HepG2 (cell line): ENCODE results near the gene LYSMD1. TPM values are rescaled to one million over a fixed set of nuclear protein-coding genes. Genes with fewer than 3 reads are reported as not detected.
A peak's percentile ranks its signal among the peaks of the same experiment; 100 is the strongest.

Source experiments
- ATAC-seq: fragments of 200-7000 bp; cut with Tn5 transposase; 3 replicates; pipeline ENCODE4 v1.9.1; 2020; ENCODE audit warnings: mild to moderate bottlenecking, moderate library complexity
- BruUV-seq: library from RNA; stranded (reverse); fragments of 400-500 nt; replicated peaks from 2 replicates; lab custom pipeline; 2021; lab: Mats Ljungman, UMichigan
- CTCF ChIA-PET: fragments of 300-600 bp; formaldehyde crosslinking; extraction: SDS; loops from one replicate; lab custom pipeline; 2021; ENCODE audit warnings: low total read pairs, inconsistent platforms, low intra/inter-chr PET ratio; lab: Yijun Ruan, JAX
- POLR2A ChIA-PET: fragments of 350-600 bp; sonication (Branson Sonifier 250); formaldehyde crosslinking; loops from one replicate; lab custom pipeline; 2020; ENCODE audit warnings: antibody characterized with exemption, inconsistent platforms; lab: Yijun Ruan, JAX
- DNase-seq: peaks from one replicate; pipeline ENCODE4 v3.0.0-alpha.2; 2015; ENCODE audit warnings: low spot score
- FAIRE-seq: peaks from 3 replicates; lab custom pipeline; 2011; peaks lifted over from hg19 to GRCh38; lab: Jason Lieb, UNC
- H2AFZ ChIP-seq: one replicate; pipeline ENCODE4 v1.6.1; 2011; ENCODE audit warnings: low read length, inconsistent platforms
- H3K27ac ChIP-seq: fragments of 300-600 bp; 3 replicates; pipeline ENCODE4 v1.8.0; 2011; ENCODE audit warnings: mixed run types, mild to moderate bottlenecking, mixed read lengths, low read length, inconsistent platforms; ENCODE audit not compliant: insufficient read depth; ENCODE audit errors: extremely low read length
- H3K27me3 ChIP-seq, 2 experiments: fragments of 200-600 bp in 1 of 2; 2 replicates in 1 of 2; 3 replicates in 1 of 2; pipeline versions ENCODE4 v1.6.0 to v1.8.0; 2011; ENCODE audit warnings: low read length in 2 of 2, mild to moderate bottlenecking in 2 of 2, moderate library complexity in 2 of 2, inconsistent platforms in 1 of 2; ENCODE audit not compliant: insufficient read depth in 2 of 2, control insufficient read depth in 1 of 2
- H3K36me3 ChIP-seq, 2 experiments: fragments of 200-600 bp in 1 of 2; replicated peaks in 1 of 2; 2 replicates in 1 of 2; 3 replicates in 1 of 2; pipeline versions ENCODE4 v1.5.1 to v1.8.0; 2011; ENCODE audit warnings: low read length in 2 of 2, inconsistent platforms in 1 of 2; ENCODE audit not compliant: insufficient read depth in 2 of 2, control insufficient read depth in 1 of 2
- H3K4me1 ChIP-seq: 2 replicates; pipeline ENCODE4 v1.5.1; 2012; ENCODE audit warnings: low read length, inconsistent platforms; ENCODE audit not compliant: insufficient read depth
- H3K4me2 ChIP-seq: 2 replicates; pipeline ENCODE4 v1.6.0; 2011; ENCODE audit warnings: low read depth, low read length, inconsistent platforms
- H3K4me3 ChIP-seq, 3 experiments: fragments of 200-600 bp in 1 of 3; sonication (generic), shearing (Covaris generic) in 1 of 3; replicated peaks in 1 of 3; 2 replicates each; pipeline ENCODE4 v1.5.1; 2011 to 2016; ENCODE audit warnings: low read length in 3 of 3, inconsistent platforms in 2 of 3, low read depth in 2 of 3, mild to moderate bottlenecking in 2 of 3, control low read depth in 1 of 3, mixed read lengths in 1 of 3; ENCODE audit not compliant: insufficient read depth in 1 of 3
- H3K79me2 ChIP-seq: one replicate; pipeline ENCODE4 v1.6.1; 2011; ENCODE audit warnings: low read length, inconsistent platforms; ENCODE audit not compliant: insufficient read depth
- H3K9ac ChIP-seq: 2 replicates; pipeline ENCODE4 v1.6.0; 2011; ENCODE audit warnings: mild to moderate bottlenecking, low read depth, low read length, inconsistent platforms; ENCODE audit not compliant: insufficient read depth
- H3K9me3 ChIP-seq: 2 replicates; pipeline ENCODE4 v1.5.1; 2012; ENCODE audit warnings: mild to moderate bottlenecking, low read length
- H4K20me1 ChIP-seq: 2 replicates; pipeline ENCODE4 v1.6.0; 2011; ENCODE audit warnings: inconsistent platforms, mild to moderate bottlenecking, low read length, moderate library complexity; ENCODE audit not compliant: insufficient read depth
- E2F5 ChIP-seq: sonication (generic); formaldehyde crosslinking; conservative IDR thresholded peaks from 2 replicates; pipeline ENCODE4 v1.4.0; 2020; ENCODE audit warnings: missing genetic modification reagents
- ISL2 ChIP-seq: sonication (generic); formaldehyde crosslinking; IDR thresholded peaks from 2 replicates; pipeline ENCODE4 v1.5.0; 2020; ENCODE audit warnings: missing genetic modification reagents
- MEIS1 ChIP-seq: sonication (generic); formaldehyde crosslinking; IDR thresholded peaks from 2 replicates; pipeline ENCODE4 v1.9.0; 2021; ENCODE audit warnings: mild to moderate bottlenecking, missing genetic modification reagents, moderate library complexity, borderline replicate concordance
- PLSCR1 ChIP-seq: sonication (generic); formaldehyde crosslinking; IDR thresholded peaks from 2 replicates; pipeline ENCODE4 v1.5.0; 2020; ENCODE audit warnings: missing genetic modification reagents, mild to moderate bottlenecking, borderline replicate concordance
- PRPF4 ChIP-seq: fragments of 200-400 bp; formaldehyde crosslinking; IDR thresholded peaks from 2 replicates; pipeline ENCODE4 v1.6.1; 2016; ENCODE audit warnings: low read length, low read depth; ENCODE audit not compliant: poor library complexity, severe bottlenecking
- RBFOX2 ChIP-seq: fragments of 200-400 bp; formaldehyde crosslinking; IDR thresholded peaks from 2 replicates; pipeline ENCODE4 v1.6.1; 2017; ENCODE audit warnings: low read depth, mild to moderate bottlenecking, low read length
- SMAD1 ChIP-seq: sonication (generic); formaldehyde crosslinking; IDR thresholded peaks from 2 replicates; pipeline ENCODE4 v1.4.0; 2020; ENCODE audit warnings: missing genetic modification reagents, low read depth, mild to moderate bottlenecking, borderline replicate concordance
- ZBTB34 ChIP-seq: sonication (generic); formaldehyde crosslinking; IDR thresholded peaks from 2 replicates; pipeline ENCODE4 v1.8.0; 2022; ENCODE audit warnings: mild to moderate bottlenecking, missing genetic modification reagents
- ZNF24 ChIP-seq: fragments of 450-650 bp; IDR thresholded peaks from 2 replicates; pipeline ENCODE4 v1.6.1; 2017; ENCODE audit warnings: antibody characterized with exemption, mild to moderate bottlenecking
- ZNF597 ChIP-seq: sonication (generic); formaldehyde crosslinking; IDR thresholded peaks from 2 replicates; pipeline ENCODE4 v1.5.0; 2020; ENCODE audit warnings: missing genetic modification reagents
- WGBS: methylation state at CpG from one replicate; pipeline ENCODE4 v1.1.6; 2017; ENCODE audit warnings: low lambda C conversion rate; 5-methylcytosine and 5-hydroxymethylcytosine counted together
- in situ Hi-C: cut with HindIII; loops from 2 replicates; pipeline ENCODE4 v1.10.0; 2017; ENCODE audit warnings: low pct_unique_long_range_greater_than_20kb; ENCODE audit not compliant: extremely low pct_ligation_motif_present
- intact Hi-C: fragments of 100-400 bp; cut with micrococcal nuclease; formaldehyde crosslinking; loops from one replicate; pipeline ENCODE4 v1.10.0; 2022; ENCODE audit not compliant: unreplicated experiment
- polyA plus RNA-seq, 8 experiments: library from polyadenylated mRNA; depleted of rRNA in 3 of 8; stranded (reverse) in 7 of 8; unstranded in 1 of 8; fragments of >200 nt; fragmentation: Illumina TruSeq in 4 of 8; extraction: Trizol in 4 of 8; gene quantifications; 2 replicates each; pipeline versions ENCODE4 v1.2.1 to v1.2.3, GENCODE V29; 2011 to 2016; ENCODE audit warnings: low read depth in 4 of 8, missing spikeins in 1 of 8, mixed read lengths in 1 of 8; ENCODE audit not compliant: insufficient read depth in 1 of 8
- total RNA-seq, 5 experiments: library from RNA; depleted of rRNA; stranded (reverse); fragments of >200 nt; fragmentation: Illumina TruSeq; extraction: Trizol; gene quantifications; 2 replicates each; pipeline ENCODE4 v1.2.3, GENCODE V29; 2016; ENCODE audit warnings: low read depth in 1 of 5

Gene LYSMD1
- total and polyA plus RNA-seq, 2 of the 13 experiments (the other 11 are each of a cell fraction or from before 2014, with no cell fraction given), result 3.8 to 4.8 TPM

GRCh38 chr1:151165738-151166504 is at the start of gene LYSMD1, which contains the start of gene SCNM1 (continued):
- TF ChIP-seq MEIS1 (CRISPR knock-in tag) (no peak), ZBTB34 (CRISPR knock-in tag) (no peak), PLSCR1 (CRISPR knock-in tag) (no peak), SMAD1 (CRISPR knock-in tag) (no peak)

GRCh38 chr1:151213560-151213959 is 47.9 kb upstream of the LYSMD1 start:
- no peak overlapping the region for H3K9ac ChIP-seq
- no peak overlapping the region for H3K27ac ChIP-seq
- DNase-seq, result no peak
- no peak for ATAC-seq
- TF ChIP-seq ZNF597 (CRISPR knock-in tag) (no peak), PRPF4 (no peak), RBFOX2 (0 out of 2 replicates have a peak, but pooled peaks have one; percentile 23), ISL2 (CRISPR knock-in tag) (no peak), ZNF24 (no peak), E2F5 (no peak)
- FAIRE-seq, result no peak
- intact Hi-C loops, result no loop called here
- H4K20me1 ChIP-seq, result 0 out of 2 replicates have a peak, but pooled peaks cover 3% of the 10 kb centered on the region
- H3K9me3 ChIP-seq, result no peaks in the 10 kb centered on the region
- CTCF ChIA-PET, result no interaction called here
- peaks cover 7 to 21% of the 10 kb centered on the region in 2 experiments; a peak in 4 of 5 replicates for H3K36me3 ChIP-seq
- no peak overlapping the region for H2AFZ ChIP-seq
- H3K27me3 ChIP-seq, result no peaks in the 10 kb centered on the region
- H3K4me3 ChIP-seq, result no peak overlapping the region
- H3K4me1 ChIP-seq, result peaks cover 22% of the 10 kb centered on the region
- in situ Hi-C loops, result no loop called here
- POLR2A ChIA-PET, result no interaction called here
- TSS peak; percentile 28 for BruUV-seq
- 48% methylated on average over 2 of the region's 2 CpGs for WGBS
- H3K79me2 ChIP-seq, result peaks cover 57% of the 10 kb centered on the region
- H3K4me2 ChIP-seq, result no peak overlapping the region
